A549 treated with CORT108297 at 1 μM for 4 hours (cell line): ENCODE results near the gene ESF1. TPM values are rescaled to one million over a fixed set of nuclear protein-coding genes. Genes with fewer than 3 reads are reported as not detected.

Source experiments
- total RNA-seq: library from RNA; stranded (reverse); fragments of 200-300 nt; extraction: Qiagen RNA extraction; gene quantifications from 5 replicates; pipeline ENCODE4 v1.2.3, GENCODE V29; 2022

Gene ESF1
- total RNA-seq = 19.9 to 34.5 TPM (median 22.4 TPM) in 5 replicates

DNA sequence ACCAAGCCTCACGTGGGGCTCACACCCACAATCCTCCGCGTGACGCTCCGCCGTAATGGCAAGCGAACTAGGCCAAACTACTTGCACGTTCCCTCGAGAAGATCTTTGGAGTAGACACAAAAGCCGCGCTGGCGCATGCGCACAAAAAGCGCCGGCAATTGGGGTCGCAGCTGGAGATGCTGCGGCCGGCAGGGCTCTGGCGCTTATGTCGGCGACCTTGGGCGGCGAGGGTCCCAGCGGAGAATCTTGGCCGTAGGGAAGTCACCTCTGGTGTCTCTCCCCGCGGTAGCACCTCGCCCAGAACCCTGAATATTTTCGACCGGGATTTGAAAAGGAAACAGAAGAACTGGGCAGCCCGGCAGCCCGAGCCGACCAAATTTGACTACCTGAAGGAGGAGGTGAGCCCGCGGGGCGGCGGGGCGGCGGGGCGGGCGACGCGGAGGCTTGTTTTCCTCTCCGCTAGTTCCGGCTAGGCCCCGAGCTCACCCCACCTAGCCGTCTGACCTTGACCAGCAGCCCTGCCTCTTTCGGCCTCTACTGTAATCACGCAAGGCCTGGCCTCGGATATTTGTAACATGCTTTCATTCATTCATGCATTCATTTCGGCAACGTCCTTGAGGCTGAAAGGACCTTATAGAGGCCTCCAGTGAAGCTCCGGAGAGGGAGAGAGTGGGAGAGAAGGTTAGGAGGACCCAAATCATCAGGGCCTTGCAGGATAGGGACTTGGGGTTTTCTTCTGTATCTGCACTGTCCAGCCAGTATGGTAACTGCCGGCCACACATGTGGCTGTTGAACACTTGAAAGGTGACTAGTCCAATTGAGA is at the start of gene ESF1, which contains the start of gene NDUFAF5:
ESF1 (minus strand) TSS at position 27 of the 823 bp plus-strand sequence. CDS start 1,779 bp downstream, outside the sequence.
NDUFAF5 (plus strand) TSS at position 136 of the 823 bp plus-strand sequence; CDS start at position 177, 41 bp downstream.

Other genes with a start within 250 kb of the ESF1 start
- gene TASP1, start 146.0 kb downstream of the ESF1 start, total RNA-seq = 7.8 to 11.8 TPM (median 10.4 TPM) in 5 replicates
- gene NDUFAF5, start 109 bp upstream of the ESF1 start, total RNA-seq = 30.5 to 34.2 TPM (median 32.6 TPM) in 5 replicates
- gene SEL1L2, start 205.7 kb upstream of the ESF1 start, total RNA-seq = not detected in 5 replicates
- gene MACROD2, start 210.6 kb upstream of the ESF1 start, total RNA-seq = 0.23 to 0.92 TPM (median 0.61 TPM) in 5 replicates